ENCODE data around the gene PTPRJ. TPM values are rescaled to one million over a fixed set of nuclear protein-coding genes. Genes with fewer than 3 reads are reported as not detected.
"Not testable (repeated sequence)": the region's sequence is repeated elsewhere in the genome, so short reads cannot be mapped to it uniquely, and the experiment has no call there.

The PTPRJ gene
- total and polyA plus RNA-seq, 4 donors: 2.0 to 20.1 (median 8.5) TPM

GRCh38 chr11:48172818-48173609, 192.7 kb downstream of the PTPRJ start:
- H3K27me3 ChIP-seq (ENCODE audit: control insufficient read depth in 1 of 2, insufficient read depth in 2 of 2, low read length in 1 of 2): no peaks in the 10 kb centered on the region
- no peaks in the 10 kb centered on the region for H3K9me3 ChIP-seq (ENCODE audit: control insufficient read depth, low read length)
- peak; percentile 75 to 81 for DNase-seq
- no peaks in the 10 kb centered on the region for H3K36me3 ChIP-seq (ENCODE audit: control insufficient read depth in 1 of 2, insufficient read depth in 2 of 2, low read length in 1 of 2)
- intact Hi-C loops (cut with DNase I): no loop called here
- ATAC-seq (ENCODE audit: low FRiP score): peak; percentile 81
- no peak overlapping the region for H3K27ac ChIP-seq (ENCODE audit: low read depth in 1 of 2, low read length in 2 of 2)
- H3K4me3 ChIP-seq (ENCODE audit: low read length in 2 of 2): no peak overlapping the region
- H3K4me1 ChIP-seq (ENCODE audit: control insufficient read depth in 1 of 2, insufficient read depth in 2 of 2, low read length in 2 of 2): no peaks in the 10 kb centered on the region
- 24 to 25% methylated on average over 14 of the region's 14 CpGs for WGBS, 2 donors

DNA sequence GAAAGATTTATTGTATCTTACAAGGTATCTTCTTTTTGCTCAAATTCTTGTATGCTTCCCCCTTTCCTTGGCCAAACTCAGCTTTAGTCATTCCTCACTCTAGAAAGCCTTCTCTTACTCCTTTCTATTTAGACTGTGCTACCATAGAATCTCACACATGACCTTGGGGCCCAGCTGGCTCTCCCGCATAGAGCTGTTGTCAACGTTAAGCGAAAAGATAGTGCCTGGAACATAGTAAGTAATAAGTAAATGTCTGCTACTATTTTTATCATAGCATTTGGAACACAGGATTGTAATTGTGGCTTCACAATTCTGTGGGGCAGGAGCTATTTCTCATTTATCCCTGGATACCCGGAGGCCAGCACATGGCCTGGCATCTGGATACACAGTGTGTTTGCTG, 197.3 kb downstream of the PTPRJ start:
- no peak for ATAC-seq (ENCODE audit: low FRiP score)
- no peak overlapping the region for H3K27ac ChIP-seq (ENCODE audit: low read depth in 1 of 2, low read length in 2 of 2)

DNA sequence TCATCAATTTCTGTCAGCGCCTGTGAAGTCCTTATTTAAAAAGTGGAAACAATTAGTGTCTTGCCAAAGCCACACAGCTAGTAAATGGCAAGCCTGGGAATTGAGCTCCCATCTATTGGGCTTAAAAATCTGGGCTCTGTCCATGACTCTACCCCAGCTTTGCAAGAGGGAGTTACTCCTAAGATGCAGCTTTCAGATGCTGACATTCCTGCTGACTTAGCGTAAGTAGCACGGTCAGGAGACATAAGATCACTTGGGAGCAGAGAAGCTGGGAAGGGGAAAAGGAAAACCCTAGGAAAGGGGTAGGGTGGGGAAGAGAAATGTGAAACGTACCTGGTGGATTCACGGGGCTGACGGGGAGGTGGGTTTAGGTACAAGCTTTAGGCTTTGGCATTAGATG, 200.3 kb downstream of the PTPRJ start:
- Histone ChIP-seq H3K9me3 (ENCODE audit: control insufficient read depth, low read length) (no peaks in the 10 kb centered on the region), H3K27ac (ENCODE audit: low read depth in 1 of 2, low read length in 2 of 2) (no peak overlapping the region), H3K27me3 (ENCODE audit: control insufficient read depth in 1 of 2, insufficient read depth in 2 of 2, low read length in 1 of 2) (no peaks in the 10 kb centered on the region), H3K4me1 (ENCODE audit: control insufficient read depth in 1 of 2, insufficient read depth in 2 of 2, low read length in 2 of 2) (no peaks in the 10 kb centered on the region), H3K36me3 (ENCODE audit: control insufficient read depth in 1 of 2, insufficient read depth in 2 of 2, low read length in 1 of 2) (no peaks in the 10 kb centered on the region), H3K4me3 (ENCODE audit: low read length in 2 of 2) (no peak overlapping the region)
- WGBS, 2 donors: 79 to 80% methylated on average over 6 of the region's 6 CpGs
- ATAC-seq (ENCODE audit: low FRiP score) (no peak), DNase-seq (no peak)
- intact Hi-C loops (cut with DNase I): no loop called here

More for the DNA sequence above, 197.3 kb downstream of the PTPRJ start:
- Histone ChIP-seq H3K4me3 (ENCODE audit: low read length in 2 of 2) (no peak overlapping the region), H3K27me3 (ENCODE audit: control insufficient read depth in 1 of 2, insufficient read depth in 2 of 2, low read length in 1 of 2) (no peaks in the 10 kb centered on the region), H3K36me3 (ENCODE audit: control insufficient read depth in 1 of 2, insufficient read depth in 2 of 2, low read length in 1 of 2) (no peaks in the 10 kb centered on the region), H3K4me1 (ENCODE audit: control insufficient read depth in 1 of 2, insufficient read depth in 2 of 2, low read length in 2 of 2) (no peaks in the 10 kb centered on the region), H3K9me3 (ENCODE audit: control insufficient read depth, low read length) (no peaks in the 10 kb centered on the region)
- intact Hi-C loops (cut with DNase I): no loop called here
- WGBS, 2 donors: 72 to 78% methylated on average over 4 of the region's 4 CpGs
- DNase-seq: no peak

DNA sequence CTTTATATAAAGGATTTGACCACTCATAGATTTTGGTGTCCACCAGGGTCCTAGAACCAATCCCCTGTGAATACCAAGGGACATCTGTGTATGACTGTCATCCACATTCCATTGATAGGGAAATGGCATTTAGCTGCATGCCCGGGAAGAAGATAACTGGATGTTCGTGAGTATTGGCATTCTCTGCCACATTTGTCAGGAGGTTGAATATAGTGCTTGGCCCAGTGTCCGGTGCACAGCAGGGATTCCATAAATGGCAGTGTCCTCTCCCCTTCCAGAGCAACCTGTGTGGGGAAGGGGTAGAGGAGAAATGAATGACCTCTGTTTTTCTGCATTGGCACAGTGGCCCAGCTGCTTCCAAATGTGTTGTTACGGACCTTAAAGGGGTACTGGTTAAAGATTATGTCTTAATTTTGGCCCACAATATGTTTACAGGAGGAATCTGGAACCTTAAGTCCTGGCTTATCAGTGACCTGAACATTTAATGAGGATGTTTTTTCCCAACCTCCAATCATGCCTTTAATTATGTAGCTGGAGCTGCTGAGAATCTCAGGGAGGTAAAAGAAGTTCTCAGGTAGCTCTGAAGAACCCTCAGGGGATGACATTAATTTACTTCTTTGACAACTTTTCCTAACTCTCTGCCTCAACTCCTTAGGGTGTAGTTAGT, 202.6 kb downstream of the PTPRJ start:
- H3K27ac ChIP-seq (ENCODE audit: low read depth in 1 of 2, low read length in 2 of 2): no peak overlapping the region
- H3K4me3 ChIP-seq (ENCODE audit: low read length in 2 of 2): no peak overlapping the region
- WGBS, 2 donors: 49 to 53% methylated on average over 4 of the region's 4 CpGs
- no peak for ATAC-seq (ENCODE audit: low FRiP score)
- no peak for DNase-seq
- no peaks in the 10 kb centered on the region for H3K36me3 ChIP-seq (ENCODE audit: control insufficient read depth in 1 of 2, insufficient read depth in 2 of 2, low read length in 1 of 2)
- H3K27me3 ChIP-seq (ENCODE audit: control insufficient read depth in 1 of 2, insufficient read depth in 2 of 2, low read length in 1 of 2): no peaks in the 10 kb centered on the region
- no peaks in the 10 kb centered on the region for H3K4me1 ChIP-seq (ENCODE audit: control insufficient read depth in 1 of 2, insufficient read depth in 2 of 2, low read length in 2 of 2)
- no peaks in the 10 kb centered on the region for H3K9me3 ChIP-seq (ENCODE audit: control insufficient read depth, low read length)
- intact Hi-C loops (cut with DNase I): no loop called here

GRCh38 chr11:48184452-48184851, 204.1 kb downstream of the PTPRJ start:
- no peak overlapping the region for H3K27ac ChIP-seq (ENCODE audit: low read depth in 1 of 2, low read length in 2 of 2)
- H3K9me3 ChIP-seq (ENCODE audit: control insufficient read depth, low read length): no peaks in the 10 kb centered on the region
- intact Hi-C loops (cut with DNase I): no loop called here
- H3K4me3 ChIP-seq (ENCODE audit: low read length in 2 of 2): no peak overlapping the region
- H3K36me3 ChIP-seq (ENCODE audit: control insufficient read depth in 1 of 2, insufficient read depth in 2 of 2, low read length in 1 of 2): no peaks in the 10 kb centered on the region
- ATAC-seq (ENCODE audit: low FRiP score) (no peak), DNase-seq (no peak)
- no peaks in the 10 kb centered on the region for H3K27me3 ChIP-seq (ENCODE audit: control insufficient read depth in 1 of 2, insufficient read depth in 2 of 2, low read length in 1 of 2)
- H3K4me1 ChIP-seq (ENCODE audit: control insufficient read depth in 1 of 2, insufficient read depth in 2 of 2, low read length in 2 of 2): no peaks in the 10 kb centered on the region

DNA sequence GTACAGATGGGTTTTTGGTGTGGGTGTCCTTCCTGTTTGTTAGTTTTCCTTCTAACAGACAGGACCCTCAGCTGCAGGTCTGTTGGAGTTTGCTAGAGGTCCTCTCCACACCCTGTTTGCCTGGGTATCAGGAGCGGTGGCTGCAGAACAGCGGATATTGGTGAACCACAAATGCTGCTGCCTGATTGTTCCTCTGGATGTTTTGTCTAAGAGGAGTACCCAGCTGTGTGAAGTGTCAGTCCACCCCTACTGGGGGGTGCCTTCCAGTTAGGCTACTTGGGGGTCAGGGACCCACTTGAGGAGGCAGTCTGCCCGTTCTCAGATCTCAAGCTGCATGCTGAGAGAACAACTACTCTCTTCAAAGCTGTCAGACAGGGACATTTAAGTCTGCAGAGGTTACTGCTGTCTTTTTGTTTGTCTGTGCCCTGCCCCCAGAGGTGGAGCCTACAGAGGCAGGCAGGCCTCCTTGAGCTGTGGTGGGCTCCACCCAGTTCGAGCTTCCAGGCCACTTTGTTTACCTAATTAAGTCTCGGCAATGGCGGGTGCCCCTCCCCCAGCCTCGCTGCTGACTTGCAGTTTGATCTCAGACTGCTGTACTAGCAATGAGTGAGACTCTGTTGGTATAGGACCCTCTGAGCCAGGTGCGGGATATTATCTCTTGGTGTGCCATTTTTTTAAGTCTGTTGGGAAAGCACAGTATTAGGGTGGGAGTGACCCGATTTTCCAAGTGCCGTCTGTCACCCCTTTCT, 210.7 kb downstream of the PTPRJ start:
- 70 to 72% methylated on average over 10 of the region's 10 CpGs for WGBS, 2 donors
- DNase-seq; H3K9me3 ChIP-seq (ENCODE audit: control insufficient read depth, low read length); H3K36me3 ChIP-seq (ENCODE audit: control insufficient read depth in 1 of 2, insufficient read depth in 2 of 2, low read length in 1 of 2); H3K4me3 ChIP-seq (ENCODE audit: low read length in 2 of 2); ATAC-seq (ENCODE audit: low FRiP score); intact Hi-C loops (cut with DNase I); H3K4me1 ChIP-seq (ENCODE audit: control insufficient read depth in 1 of 2, insufficient read depth in 2 of 2, low read length in 2 of 2); H3K27me3 ChIP-seq (ENCODE audit: control insufficient read depth in 1 of 2, insufficient read depth in 2 of 2, low read length in 1 of 2); H3K27ac ChIP-seq (ENCODE audit: low read depth in 1 of 2, low read length in 2 of 2): not testable (repeated sequence)

DNA sequence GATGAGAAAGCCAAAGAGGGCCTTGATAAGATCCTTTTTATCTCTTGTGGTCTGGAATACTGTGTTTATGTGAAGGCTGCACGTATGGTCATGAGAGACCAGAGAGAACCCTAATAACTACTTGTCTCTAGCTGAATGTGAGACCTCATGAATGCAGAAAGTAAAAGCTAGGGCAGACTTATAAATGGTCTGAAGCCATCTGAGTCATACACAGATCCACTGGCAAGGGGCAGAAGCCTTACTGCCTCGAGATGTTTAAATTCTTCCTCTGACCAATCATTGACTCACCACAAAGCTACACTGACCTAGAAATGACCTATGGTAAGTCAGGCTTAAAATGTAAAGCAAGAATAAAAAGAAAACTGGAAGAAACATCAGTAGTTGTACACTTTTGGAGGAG, 213.5 kb downstream of the PTPRJ start:
- ATAC-seq (ENCODE audit: low FRiP score): no peak

GRCh38 chr11:48207881-48208280, 227.5 kb downstream of the PTPRJ start:
- H3K36me3 ChIP-seq (ENCODE audit: control insufficient read depth in 1 of 2, insufficient read depth in 2 of 2, low read length in 1 of 2): no peaks in the 10 kb centered on the region
- no peaks in the 10 kb centered on the region for H3K27me3 ChIP-seq (ENCODE audit: control insufficient read depth in 1 of 2, insufficient read depth in 2 of 2, low read length in 1 of 2)
- no peak for ATAC-seq (ENCODE audit: low FRiP score)
- intact Hi-C loops (cut with DNase I): no loop called here
- WGBS, 2 donors: 79 to 84% methylated on average over 2 of the region's 2 CpGs
- no peak for DNase-seq
- H3K4me1 ChIP-seq (ENCODE audit: control insufficient read depth in 1 of 2, insufficient read depth in 2 of 2, low read length in 2 of 2): no peaks in the 10 kb centered on the region
- no peaks in the 10 kb centered on the region for H3K9me3 ChIP-seq (ENCODE audit: control insufficient read depth, low read length)
- no peak overlapping the region for H3K4me3 ChIP-seq (ENCODE audit: low read length in 2 of 2)
- H3K27ac ChIP-seq (ENCODE audit: low read depth in 1 of 2, low read length in 2 of 2): no peak overlapping the region

More for the DNA sequence above, 213.5 kb downstream of the PTPRJ start:
- H3K27ac ChIP-seq (ENCODE audit: low read depth in 1 of 2, low read length in 2 of 2): no peak overlapping the region
- H3K36me3 ChIP-seq (ENCODE audit: control insufficient read depth in 1 of 2, insufficient read depth in 2 of 2, low read length in 1 of 2): no peaks in the 10 kb centered on the region
- H3K27me3 ChIP-seq (ENCODE audit: control insufficient read depth in 1 of 2, insufficient read depth in 2 of 2, low read length in 1 of 2): peaks cover 0 to 1% of the 10 kb centered on the region in 2 donors
- peaks cover 8% of the 10 kb centered on the region for H3K9me3 ChIP-seq (ENCODE audit: control insufficient read depth, low read length)
- WGBS, 2 donors: 52 to 59% methylated on average over 2 of the region's 2 CpGs
- no peak overlapping the region for H3K4me3 ChIP-seq (ENCODE audit: low read length in 2 of 2)
- no peaks in the 10 kb centered on the region for H3K4me1 ChIP-seq (ENCODE audit: control insufficient read depth in 1 of 2, insufficient read depth in 2 of 2, low read length in 2 of 2)
- no peak for DNase-seq
- intact Hi-C loops (cut with DNase I): no loop called here
